GM23248 (cell line): Measurements from ENCODE around the gene LCE3E. TPM values are rescaled to one million over a fixed set of nuclear protein-coding genes. Genes with fewer than 3 reads are reported as not detected.
A peak's percentile ranks its signal among the peaks of the same experiment; 100 is the strongest.

Experiments used
- DNase-seq: peaks from one replicate; pipeline ENCODE4 v3.0.0-alpha.2; 2015
- H2AFZ ChIP-seq: fragments of 200-600 bp; sonication (generic); 2 replicates; pipeline ENCODE4 v1.6.1; 2016; ENCODE audit warnings: antibody characterized with exemption
- H3F3A ChIP-seq: fragments of 200-600 bp; sonication (generic); 2 replicates; pipeline ENCODE4 v1.6.1; 2016; ENCODE audit warnings: mild to moderate bottlenecking, antibody characterized with exemption, mixed run types; ENCODE audit not compliant: insufficient read depth
- H3K27ac ChIP-seq: fragments of 200-600 bp; sonication (generic); 2 replicates; pipeline ENCODE4 v1.5.1; 2016; ENCODE audit warnings: mild to moderate bottlenecking
- H3K27me3 ChIP-seq: fragments of 200-600 bp; sonication (generic); replicated peaks from 2 replicates; pipeline ENCODE4 v1.6.1; 2016; ENCODE audit warnings: mild to moderate bottlenecking; ENCODE audit not compliant: insufficient read depth
- H3K36me3 ChIP-seq: fragments of 200-600 bp; sonication (generic); 2 replicates; pipeline ENCODE4 v1.6.1; 2016; ENCODE audit warnings: low read depth, mild to moderate bottlenecking
- H3K4me1 ChIP-seq: fragments of 200-600 bp; sonication (generic); 2 replicates; pipeline ENCODE4 v1.6.1; 2016; ENCODE audit warnings: mild to moderate bottlenecking; ENCODE audit not compliant: insufficient read depth
- H3K4me2 ChIP-seq: fragments of 200-600 bp; sonication (generic); one replicate; pipeline ENCODE4 v1.6.1; 2016; ENCODE audit warnings: mild to moderate bottlenecking; ENCODE audit not compliant: unreplicated experiment
- H3K4me3 ChIP-seq: fragments of 200-600 bp; sonication (generic); 2 replicates; pipeline ENCODE4 v1.5.1; 2016; ENCODE audit warnings: mild to moderate bottlenecking
- H3K79me2 ChIP-seq: fragments of 200-600 bp; sonication (generic); 2 replicates; pipeline ENCODE4 v1.6.1; 2016; ENCODE audit warnings: mild to moderate bottlenecking; ENCODE audit not compliant: insufficient read depth
- H3K9ac ChIP-seq: fragments of 200-600 bp; sonication (generic); 2 replicates; pipeline ENCODE4 v1.6.1; 2016; ENCODE audit warnings: mild to moderate bottlenecking
- H3K9me2 ChIP-seq: fragments of 200-600 bp; sonication (generic); 2 replicates; pipeline ENCODE4 v1.6.1; 2016; ENCODE audit warnings: mixed run types, mild to moderate bottlenecking, moderate library complexity; ENCODE audit not compliant: insufficient read depth
- H3K9me3 ChIP-seq: fragments of 200-600 bp; sonication (generic); one replicate; pipeline ENCODE4 v1.6.1; 2017; ENCODE audit warnings: low read depth
- H4K20me1 ChIP-seq: fragments of 200-600 bp; sonication (generic); 2 replicates; pipeline ENCODE4 v1.6.0; 2016; ENCODE audit not compliant: insufficient read depth
- EZH2 ChIP-seq: fragments of 200-600 bp; sonication (generic); IDR thresholded peaks from 2 replicates; pipeline ENCODE4 v1.6.1; 2018; ENCODE audit warnings: antibody characterized with exemption, mild to moderate bottlenecking; ENCODE audit not compliant: insufficient read depth, poor library complexity, severe bottlenecking
- EZH2phosphoT487 ChIP-seq: fragments of 200-600 bp; sonication (generic); IDR thresholded peaks from 2 replicates; pipeline ENCODE4 v1.6.1; 2018; ENCODE audit warnings: antibody characterized with exemption, moderate library complexity, mild to moderate bottlenecking, low read depth; ENCODE audit not compliant: insufficient read depth
- WGBS, 2 experiments: methylation state at CpG; one replicate each; pipeline ENCODE4 v1.1.6; 2015 to 2017; ENCODE audit warnings: low lambda C conversion rate in 2 of 2, low coverage in 1 of 2; ENCODE audit errors: missing lambda C conversion rate in 2 of 2; 5-methylcytosine and 5-hydroxymethylcytosine counted together
- in situ Hi-C: fragments of 300-500 bp; cut with MboI; formaldehyde crosslinking; loops from 2 replicates; pipeline ENCODE4 v1.15.0; 2020
- polyA plus RNA-seq: library from polyadenylated mRNA; unstranded; fragments of >200 nt; fragmentation: Nextera tagmentation; extraction: Ambion mirVana; gene quantifications from 2 replicates; pipeline ENCODE4 v1.2.1, GENCODE V29; 2016
- total RNA-seq: library from RNA; depleted of rRNA; stranded (reverse); fragments of >200 nt; shearing (Covaris generic); gene quantifications from 2 replicates; pipeline ENCODE4 v1.2.3, GENCODE V29; 2014

LCE3E gene
- total and polyA plus RNA-seq, 2 experiments from 2014 or later, result not detected

GRCh38 chr1:152537496-152537895 lies 29.1 kb downstream of the LCE3E start:
- in situ Hi-C loops, result no loop called here
- 8 to 14% methylated on average over 4 of the region's 4 CpGs for WGBS, 2 experiments
- no peaks in the 10 kb centered on the region for H3K9me3 ChIP-seq

DNA sequence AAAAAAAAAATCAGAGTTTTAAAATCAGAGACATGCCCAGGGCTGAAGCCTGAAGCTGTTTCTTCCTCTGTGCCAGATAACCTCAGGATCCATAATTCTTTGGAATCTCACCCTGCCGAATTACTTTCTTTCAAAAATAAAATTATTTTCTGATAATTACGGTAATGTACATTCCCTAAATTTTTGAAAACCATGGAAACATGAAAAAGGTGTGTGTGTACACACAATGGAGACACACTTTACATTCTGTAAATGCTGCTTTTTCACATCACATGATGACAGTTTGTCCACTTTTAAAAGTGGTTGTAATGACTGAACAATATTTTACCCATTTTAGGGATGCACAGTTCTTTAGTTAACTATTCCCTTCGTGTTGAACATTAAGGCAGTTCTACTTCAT lies 30.8 kb downstream of the LCE3E start:
- Histone ChIP-seq H3K27ac (no peak overlapping the region), H2AFZ (no peak overlapping the region), H3K9me2 (no peaks in the 10 kb centered on the region), H3K79me2 (no peaks in the 10 kb centered on the region), H4K20me1 (no peaks in the 10 kb centered on the region), H3K4me2 (no peak overlapping the region), H3K36me3 (no peaks in the 10 kb centered on the region), H3K4me1 (no peaks in the 10 kb centered on the region), H3K9ac (no peak overlapping the region), H3K27me3 (peaks cover 40% of the 10 kb centered on the region), H3K4me3 (no peak overlapping the region), H3F3A (no peaks in the 10 kb centered on the region), H3K9me3 (no peaks in the 10 kb centered on the region)
- TF ChIP-seq EZH2 (no peak), EZH2phosphoT487 (no peak)
- in situ Hi-C loops, result no loop called here
- 37 to 42% methylated on average over 3 of the region's 3 CpGs for WGBS, 2 experiments
- no peak for DNase-seq

More at GRCh38 chr1:152537496-152537895, 29.1 kb downstream of the LCE3E start:
- TF ChIP-seq EZH2 (no peak), EZH2phosphoT487 (no peak)
- Histone ChIP-seq H3K27me3 (peaks cover 40% of the 10 kb centered on the region), H3K4me2 (no peak overlapping the region), H3K4me3 (no peak overlapping the region), H3K4me1 (no peaks in the 10 kb centered on the region), H4K20me1 (no peaks in the 10 kb centered on the region), H3K79me2 (no peaks in the 10 kb centered on the region), H3F3A (no peaks in the 10 kb centered on the region), H3K9me2 (no peaks in the 10 kb centered on the region), H3K9ac (no peak overlapping the region), H2AFZ (no peak overlapping the region), H3K27ac (no peak overlapping the region), H3K36me3 (no peaks in the 10 kb centered on the region)
- no peak for DNase-seq

- no peak overlapping the region for H3K4me3 ChIP-seq
- TF ChIP-seq EZH2, result no peak
- TF ChIP-seq EZH2phosphoT487, result no peak
- no peaks in the 10 kb centered on the region for H3K4me1 ChIP-seq
- H3F3A ChIP-seq, result no peaks in the 10 kb centered on the region
- H3K27me3 ChIP-seq, result peaks cover 39% of the 10 kb centered on the region
- H3K79me2 ChIP-seq, result no peaks in the 10 kb centered on the region
- H3K9me3 ChIP-seq, result no peaks in the 10 kb centered on the region
- peak; percentile 66 for DNase-seq
- no peaks in the 10 kb centered on the region for H4K20me1 ChIP-seq
- H3K27ac ChIP-seq, result no peak overlapping the region
- H2AFZ ChIP-seq, result no peak overlapping the region
- no peaks in the 10 kb centered on the region for H3K9me2 ChIP-seq
- 15 to 18% methylated on average over 7 of the region's 7 CpGs for WGBS, 2 experiments
- H3K36me3 ChIP-seq, result no peaks in the 10 kb centered on the region
- H3K4me2 ChIP-seq, result no peak overlapping the region
- in situ Hi-C loops, result no loop called here
- no peak overlapping the region for H3K9ac ChIP-seq
Measured at GRCh38 chr1:152533327-152533938, 33.1 kb downstream of the LCE3E start.

- no peak overlapping the region for H2AFZ ChIP-seq
- H3K9me3 ChIP-seq, result no peaks in the 10 kb centered on the region
- no peaks in the 10 kb centered on the region for H3K9me2 ChIP-seq
- no peaks in the 10 kb centered on the region for H3K4me1 ChIP-seq
- in situ Hi-C loops, result no loop called here
- H3K27ac ChIP-seq, result no peak overlapping the region
- no peak overlapping the region for H3K4me2 ChIP-seq
- H3F3A ChIP-seq, result no peaks in the 10 kb centered on the region
- H3K36me3 ChIP-seq, result no peaks in the 10 kb centered on the region
- H4K20me1 ChIP-seq, result no peaks in the 10 kb centered on the region
- no peak overlapping the region for H3K4me3 ChIP-seq
- 0% methylated on average over 1 of the region's 1 CpG for WGBS, 2 experiments
- H3K79me2 ChIP-seq, result no peaks in the 10 kb centered on the region
- H3K9ac ChIP-seq, result no peak overlapping the region
- peaks cover 14% of the 10 kb centered on the region; the same call in 1 of the 2 replicates for H3K27me3 ChIP-seq
- no peak for TF ChIP-seq EZH2phosphoT487
- no peak for TF ChIP-seq EZH2
- DNase-seq, result no peak
Measured at GRCh38 chr1:152525080-152525641, 41.4 kb downstream of the LCE3E start.
